ENCODE data around the gene FOXO3.

DNA sequence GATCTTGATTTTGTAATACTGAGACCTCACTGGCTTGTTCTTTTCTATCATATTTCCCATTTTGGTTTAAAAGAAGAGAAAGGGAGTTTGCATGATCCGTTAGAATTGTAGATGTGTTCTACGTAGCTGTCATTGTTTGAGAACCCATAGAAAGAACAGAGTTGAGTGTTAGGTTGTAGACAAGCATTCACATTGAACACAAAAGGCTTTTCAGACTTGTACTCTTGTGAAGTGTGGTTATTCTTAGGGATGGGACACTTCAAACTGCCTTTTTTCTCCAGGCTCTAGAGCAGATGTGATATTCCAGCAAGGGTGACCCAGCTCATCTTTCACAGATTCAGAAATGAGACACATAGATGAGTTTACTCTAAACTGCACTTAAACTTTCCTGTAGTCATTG is 19.9 kb downstream of the FOXO3 start:
- TF ChIP-seq, protein P1, sequence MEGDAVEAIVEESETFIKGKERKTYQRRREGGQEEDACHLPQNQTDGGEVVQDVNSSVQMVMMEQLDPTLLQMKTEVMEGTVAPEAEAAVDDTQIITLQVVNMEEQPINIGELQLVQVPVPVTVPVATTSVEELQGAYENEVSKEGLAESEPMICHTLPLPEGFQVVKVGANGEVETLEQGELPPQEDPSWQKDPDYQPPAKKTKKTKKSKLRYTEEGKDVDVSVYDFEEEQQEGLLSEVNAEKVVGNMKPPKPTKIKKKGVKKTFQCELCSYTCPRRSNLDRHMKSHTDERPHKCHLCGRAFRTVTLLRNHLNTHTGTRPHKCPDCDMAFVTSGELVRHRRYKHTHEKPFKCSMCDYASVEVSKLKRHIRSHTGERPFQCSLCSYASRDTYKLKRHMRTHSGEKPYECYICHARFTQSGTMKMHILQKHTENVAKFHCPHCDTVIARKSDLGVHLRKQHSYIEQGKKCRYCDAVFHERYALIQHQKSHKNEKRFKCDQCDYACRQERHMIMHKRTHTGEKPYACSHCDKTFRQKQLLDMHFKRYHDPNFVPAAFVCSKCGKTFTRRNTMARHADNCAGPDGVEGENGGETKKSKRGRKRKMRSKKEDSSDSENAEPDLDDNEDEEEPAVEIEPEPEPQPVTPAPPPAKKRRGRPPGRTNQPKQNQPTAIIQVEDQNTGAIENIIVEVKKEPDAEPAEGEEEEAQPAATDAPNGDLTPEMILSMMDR (IDR thresholded peaks at IDR 0.05; ENCODE audit: low read depth, low read length, poor library complexity, severe bottlenecking): no peak
- TF ChIP-seq EZH2phosphoT487 (IDR thresholded peaks at IDR 0.05; ENCODE audit: borderline replicate concordance, low read length): no peak

All from DOHH2 (cell line).